Measurements from ENCODE around the gene GPRC5C.

GRCh38 chr17:74472890-74473289 lies 41.0 kb downstream of the GPRC5C start:
- no peak for TF ChIP-seq EZH2 (IDR thresholded peaks at IDR 0.05; ENCODE audit: insufficient read depth, poor library complexity, severe bottlenecking)
- no peak for TF ChIP-seq EZH2phosphoT487 (IDR thresholded peaks at IDR 0.05; ENCODE audit: insufficient read depth, low read depth)

Measured in GM23248 (cell line).